Measurements from ENCODE around the gene ZDHHC17.
"Not testable (repeated sequence)": the region's sequence is repeated elsewhere in the genome, so short reads cannot be mapped to it uniquely, and the experiment has no call there.

ZDHHC17 gene, protein sequence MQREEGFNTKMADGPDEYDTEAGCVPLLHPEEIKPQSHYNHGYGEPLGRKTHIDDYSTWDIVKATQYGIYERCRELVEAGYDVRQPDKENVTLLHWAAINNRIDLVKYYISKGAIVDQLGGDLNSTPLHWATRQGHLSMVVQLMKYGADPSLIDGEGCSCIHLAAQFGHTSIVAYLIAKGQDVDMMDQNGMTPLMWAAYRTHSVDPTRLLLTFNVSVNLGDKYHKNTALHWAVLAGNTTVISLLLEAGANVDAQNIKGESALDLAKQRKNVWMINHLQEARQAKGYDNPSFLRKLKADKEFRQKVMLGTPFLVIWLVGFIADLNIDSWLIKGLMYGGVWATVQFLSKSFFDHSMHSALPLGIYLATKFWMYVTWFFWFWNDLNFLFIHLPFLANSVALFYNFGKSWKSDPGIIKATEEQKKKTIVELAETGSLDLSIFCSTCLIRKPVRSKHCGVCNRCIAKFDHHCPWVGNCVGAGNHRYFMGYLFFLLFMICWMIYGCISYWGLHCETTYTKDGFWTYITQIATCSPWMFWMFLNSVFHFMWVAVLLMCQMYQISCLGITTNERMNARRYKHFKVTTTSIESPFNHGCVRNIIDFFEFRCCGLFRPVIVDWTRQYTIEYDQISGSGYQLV

DNA sequence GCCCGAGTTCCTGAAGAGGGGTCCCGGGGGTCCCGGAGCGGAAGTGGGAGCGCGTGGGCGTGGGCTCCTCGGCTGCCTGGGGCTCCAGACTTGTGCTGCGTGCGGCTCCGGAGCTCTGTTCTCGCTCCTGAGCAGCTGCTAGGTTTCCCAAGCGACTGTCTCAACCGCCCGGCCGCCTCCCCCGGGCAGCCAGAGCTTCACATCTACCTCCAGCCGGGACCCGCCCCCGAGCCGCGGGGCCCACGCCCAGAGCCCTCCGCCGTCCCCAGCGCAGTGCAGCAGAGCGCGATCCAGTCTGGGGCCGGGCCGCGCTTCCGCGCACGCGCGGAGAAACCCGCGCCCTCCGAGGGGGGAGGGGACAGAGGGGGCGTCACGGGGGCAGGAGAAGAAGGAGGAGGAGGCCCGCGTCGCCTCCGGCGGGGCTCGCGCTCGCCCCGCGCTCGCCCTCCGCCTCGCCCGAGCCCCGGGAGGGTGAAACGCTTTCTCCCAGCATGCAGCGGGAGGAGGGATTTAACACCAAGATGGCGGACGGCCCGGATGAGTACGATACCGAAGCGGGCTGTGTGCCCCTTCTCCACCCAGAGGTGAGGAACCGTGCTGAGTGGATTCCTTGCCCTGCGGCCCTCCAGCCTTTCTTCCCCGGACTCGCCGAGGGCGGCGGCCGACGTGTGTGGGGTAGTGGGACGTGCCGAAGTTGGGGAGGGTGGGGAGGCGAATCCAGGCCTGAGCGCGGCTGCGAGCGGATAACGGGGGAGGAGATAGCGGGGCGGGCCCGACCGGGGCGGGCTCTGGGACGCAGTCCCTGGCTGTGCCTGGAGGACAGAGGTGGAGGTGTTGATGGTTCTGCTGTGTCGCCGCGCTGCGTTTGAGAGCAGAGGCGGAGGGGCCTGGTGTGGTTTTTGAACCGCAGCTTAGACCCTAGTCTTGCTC lies at the start of gene ZDHHC17:
Gene ZDHHC17 (plus strand): TSS at position 370 of the 930 bp plus-strand sequence. CDS start 122 bp downstream, at position 492.
- DNase-seq (ENCODE audit: low read depth in 1 of 2, low spot score in 1 of 2) = peak; percentile 86 to 90

DNA sequence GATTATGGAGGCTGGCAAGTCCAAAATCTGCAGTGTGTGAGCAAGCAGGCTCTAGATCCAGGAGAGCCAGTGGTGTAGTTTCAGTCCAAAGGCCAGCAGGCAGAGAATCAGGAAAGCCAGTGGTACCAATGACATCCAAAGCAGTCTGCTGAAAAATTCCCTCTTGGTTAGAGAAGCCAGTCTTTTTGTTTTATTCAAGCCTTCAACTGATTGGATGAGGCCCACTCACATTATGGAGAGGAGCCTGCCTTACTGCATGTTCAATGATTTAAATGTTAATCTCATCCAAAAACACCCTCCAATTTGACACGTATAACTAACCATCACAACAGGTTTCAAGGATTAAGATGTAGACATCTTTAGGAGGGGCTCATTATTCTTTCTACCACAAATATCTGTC lies 49.5 kb upstream of the ZDHHC17 start:
- no peak for DNase-seq (ENCODE audit: low read depth in 1 of 2, low spot score in 1 of 2)

DNA sequence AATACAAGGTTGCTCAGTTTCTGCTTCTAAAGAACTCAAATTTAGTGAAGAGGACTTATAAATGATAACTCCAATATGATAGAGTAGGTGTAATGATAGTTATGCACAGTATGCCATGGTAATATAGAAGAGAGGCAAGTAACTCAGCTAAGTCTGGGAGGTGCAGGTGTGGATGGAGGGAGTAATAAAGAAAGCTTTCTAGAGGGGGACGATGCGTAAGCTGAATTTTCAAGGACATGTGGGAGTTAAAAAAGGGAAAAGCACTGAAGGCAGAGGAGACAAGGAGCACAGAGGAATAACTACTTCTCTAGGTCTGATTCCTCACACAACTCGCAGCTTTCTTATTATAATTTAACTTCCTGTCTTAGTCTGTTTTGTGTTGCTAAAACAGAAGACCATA lies 49.1 kb upstream of the ZDHHC17 start:
- DNase-seq (ENCODE audit: low read depth in 1 of 2, low spot score in 1 of 2) = no peak

DNA sequence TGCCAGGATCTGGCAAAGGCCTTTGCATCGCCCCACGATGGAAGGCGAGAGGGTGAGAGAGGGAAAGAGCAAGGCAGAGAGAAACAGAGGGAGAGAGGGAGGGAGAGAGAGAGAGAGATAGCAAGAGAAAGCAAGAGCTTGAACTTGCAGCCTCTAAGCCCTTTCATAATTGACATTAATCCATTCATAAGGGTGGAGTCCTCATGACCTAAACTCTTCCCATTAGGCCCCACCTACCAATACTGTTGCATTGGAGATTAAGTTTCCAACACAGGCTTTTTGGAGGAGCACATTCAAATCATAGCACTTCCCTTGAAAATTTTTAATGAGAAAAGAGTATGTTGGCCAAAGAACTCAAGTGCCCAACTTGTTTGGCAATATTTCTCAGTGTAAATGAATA lies 48.6 kb upstream of the ZDHHC17 start:
- DNase-seq (ENCODE audit: low read depth in 1 of 2, low spot score in 1 of 2) = no peak

DNA sequence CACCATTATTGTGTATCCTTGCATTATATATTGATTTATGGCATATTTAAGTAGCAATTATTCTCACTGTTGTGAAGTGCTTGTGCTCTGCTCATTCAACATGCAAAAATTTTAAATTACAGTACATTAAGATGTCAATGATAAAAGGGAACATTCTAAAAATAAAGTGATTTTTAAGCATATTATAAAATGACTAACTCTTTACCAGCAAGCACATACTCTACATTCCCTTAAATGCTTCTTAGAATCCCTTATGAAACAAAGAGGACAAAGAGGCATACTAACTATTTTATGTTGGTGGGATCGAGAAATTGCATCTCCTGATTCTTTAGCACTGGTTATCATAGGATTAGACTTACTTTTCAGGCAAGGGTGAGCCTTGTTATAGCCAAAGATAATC lies 46.6 kb upstream of the ZDHHC17 start:
- DNase-seq (ENCODE audit: low read depth in 1 of 2, low spot score in 1 of 2) = no peak

DNA sequence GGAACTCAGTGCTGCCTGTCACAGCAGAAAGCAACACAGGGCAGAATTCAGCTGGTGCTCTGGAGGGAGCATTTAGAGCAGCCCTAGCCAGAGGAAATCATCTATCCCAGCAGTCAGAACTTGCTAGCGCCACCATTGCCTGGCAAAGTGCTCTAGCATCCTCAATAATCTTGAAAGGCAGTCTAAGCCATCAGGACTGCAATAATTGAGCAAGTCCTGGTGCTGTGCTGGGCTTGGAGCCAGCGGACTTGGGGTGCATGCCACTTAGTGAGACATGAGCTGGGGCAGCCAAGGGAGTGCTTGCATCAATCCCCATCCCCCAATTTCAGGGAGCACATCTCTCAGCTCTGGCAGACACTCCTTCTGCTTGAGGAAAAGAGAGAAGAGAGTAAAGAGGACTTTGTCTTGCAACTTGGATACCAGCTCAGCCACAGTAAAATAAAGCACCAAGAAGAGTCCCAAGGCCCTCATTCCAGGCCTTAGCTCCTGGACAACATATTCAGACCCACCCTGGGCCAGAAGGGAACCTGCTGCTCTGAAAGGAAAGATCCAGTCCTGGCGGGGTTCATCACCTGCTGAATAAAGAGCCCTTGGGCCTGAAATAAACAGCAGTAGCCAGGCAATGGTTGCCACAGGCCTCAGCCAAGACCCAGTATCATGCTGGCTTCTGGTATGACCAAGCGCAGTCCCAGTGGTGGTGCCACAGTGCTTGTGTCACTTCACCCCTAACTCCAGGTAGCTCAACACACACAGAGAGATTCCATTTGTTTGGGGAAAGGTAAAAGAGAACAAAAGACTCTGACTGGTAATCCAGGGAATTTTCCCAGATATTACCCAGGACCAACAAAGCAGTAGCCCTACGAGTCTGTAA lies 44.5 kb upstream of the ZDHHC17 start:
- no peak for DNase-seq (ENCODE audit: low read depth in 1 of 2, low spot score in 1 of 2)

DNA sequence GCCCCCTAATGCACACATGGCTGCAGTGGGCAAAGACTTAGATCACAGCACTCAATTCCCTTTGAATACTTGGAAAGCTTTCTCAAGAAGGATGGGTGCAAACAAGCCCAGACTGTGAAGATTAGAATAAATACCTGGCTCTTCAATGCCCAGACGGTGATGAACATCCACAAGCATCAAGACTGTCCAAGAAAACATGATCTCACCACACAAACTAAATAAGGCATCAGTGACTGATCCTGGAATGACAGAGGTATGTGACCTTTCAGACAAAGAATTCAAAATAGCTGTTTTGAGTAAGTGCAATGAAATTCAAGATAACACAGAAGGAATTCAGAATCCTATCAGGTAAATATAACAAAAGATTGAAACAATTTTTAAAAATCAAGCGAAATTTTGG lies 43.8 kb upstream of the ZDHHC17 start:
- DNase-seq (ENCODE audit: low read depth in 1 of 2, low spot score in 1 of 2) = no peak

DNA sequence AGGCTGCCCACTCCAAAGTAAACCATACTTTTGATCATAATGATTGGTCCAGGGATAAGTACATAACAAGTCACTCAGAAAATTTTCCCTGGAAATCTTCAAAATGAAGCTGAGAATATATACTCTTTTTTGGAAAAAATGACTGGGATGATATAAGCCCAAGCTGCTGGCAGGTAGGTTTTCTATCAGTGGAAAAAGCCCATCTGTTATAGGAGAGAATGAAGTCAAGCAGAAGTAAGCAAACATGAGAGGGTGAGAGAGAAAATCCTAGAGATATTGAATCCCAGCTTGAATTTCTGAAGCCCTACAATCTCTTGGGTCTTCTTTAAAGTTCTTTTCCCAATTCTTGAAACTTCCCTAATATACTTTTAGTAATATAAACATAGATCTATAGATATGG lies 37.3 kb upstream of the ZDHHC17 start:
- DNase-seq (ENCODE audit: low read depth in 1 of 2, low spot score in 1 of 2) = no peak

DNA sequence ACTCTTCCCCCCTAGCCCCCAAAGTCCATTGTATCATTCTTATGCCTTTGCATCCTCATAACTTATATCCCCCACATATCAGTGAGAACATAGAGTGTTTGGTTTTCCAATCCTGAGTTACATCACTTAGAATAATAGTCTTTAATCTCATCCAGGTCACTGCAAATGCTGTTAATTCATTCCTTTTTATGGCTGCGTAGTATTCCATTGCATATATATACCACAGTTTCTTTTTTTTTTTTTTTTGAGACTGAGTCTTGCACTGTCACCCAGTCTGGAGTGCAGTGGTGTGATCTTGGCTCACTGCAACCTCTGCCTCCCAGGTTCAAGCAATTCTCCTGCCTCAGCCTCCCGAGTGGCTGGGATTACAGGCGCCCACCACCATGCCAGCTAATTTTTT lies 31.7 kb upstream of the ZDHHC17 start:
- not testable (repeated sequence) for DNase-seq (ENCODE audit: low read depth in 1 of 2, low spot score in 1 of 2)

DNA sequence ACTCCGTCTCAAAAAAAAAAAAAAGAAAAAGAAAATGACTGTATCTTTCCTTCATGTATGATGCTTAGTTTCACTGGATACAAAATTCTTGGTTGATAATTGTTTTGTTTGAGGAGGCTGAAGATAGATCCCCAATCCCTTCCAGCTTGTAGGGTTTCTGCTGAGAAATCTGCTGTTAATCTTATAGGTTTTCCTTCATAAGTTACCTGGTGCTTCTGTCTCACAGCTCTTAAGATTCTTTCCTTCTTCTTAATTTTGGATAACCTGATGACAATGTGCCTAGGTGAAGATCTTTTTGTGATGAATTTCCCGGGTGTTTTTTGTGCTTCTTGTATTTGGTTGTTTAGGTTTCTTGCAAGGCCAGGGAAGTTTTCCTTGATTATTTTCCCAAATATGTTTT lies 26.2 kb upstream of the ZDHHC17 start:
- not testable (repeated sequence) for DNase-seq (ENCODE audit: low read depth in 1 of 2, low spot score in 1 of 2)

DNA sequence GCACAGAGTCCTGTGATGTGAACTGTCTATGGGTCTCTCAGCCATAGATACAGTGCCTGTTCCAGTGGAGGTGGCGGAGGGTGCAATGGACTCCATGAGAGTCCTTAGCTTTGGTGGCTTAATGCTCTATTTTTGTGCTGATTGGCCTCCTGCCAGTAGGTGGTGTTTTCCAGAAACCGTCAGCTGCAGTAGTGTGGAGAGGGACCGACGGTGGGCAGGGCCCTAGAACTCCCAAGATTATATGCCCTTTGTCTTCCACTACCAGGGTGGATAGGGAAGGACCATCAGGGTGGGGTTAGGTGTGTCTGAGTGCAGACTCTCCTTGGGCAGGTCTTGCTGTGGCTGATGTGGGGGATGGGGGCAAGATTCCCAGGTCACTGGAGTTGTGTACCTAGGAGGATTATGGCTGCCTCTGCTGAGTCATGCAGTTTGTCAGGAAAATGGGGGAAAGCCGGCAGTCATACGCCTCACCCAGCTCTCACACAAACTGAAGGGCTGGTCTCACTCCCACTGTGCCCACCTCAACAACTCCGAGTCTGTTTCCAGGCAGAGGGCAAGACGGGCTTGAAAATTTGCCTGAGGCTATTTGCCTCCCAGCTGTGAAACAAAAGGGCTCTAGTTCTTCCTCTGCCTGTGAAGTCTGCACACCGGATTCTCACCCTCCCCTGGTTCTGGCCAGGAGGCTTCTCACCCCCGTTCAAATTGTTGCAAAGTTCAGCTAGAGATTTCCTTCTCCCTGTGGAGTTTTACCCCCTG lies 24.9 kb upstream of the ZDHHC17 start:
- DNase-seq (ENCODE audit: low read depth in 1 of 2, low spot score in 1 of 2) = no peak

DNA sequence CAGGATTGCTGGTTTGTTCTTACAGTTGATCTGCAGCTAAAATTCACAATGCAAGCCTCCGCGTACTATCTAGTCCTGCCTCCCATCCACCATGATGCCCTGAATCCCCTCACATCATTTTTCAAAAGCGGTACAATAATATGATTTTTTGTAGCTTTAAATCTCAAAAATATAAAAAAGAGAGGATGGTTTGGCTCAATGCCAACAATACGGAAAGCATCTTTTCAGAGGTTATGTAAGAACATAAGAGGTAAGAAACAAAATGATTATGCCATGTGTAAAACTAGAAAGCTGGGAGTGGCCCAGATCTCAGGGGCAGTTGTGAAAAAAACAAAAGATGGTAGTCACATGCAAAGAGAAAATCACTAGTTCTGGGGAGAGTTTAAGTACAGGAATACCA lies 24.0 kb upstream of the ZDHHC17 start:
- no peak for DNase-seq (ENCODE audit: low read depth in 1 of 2, low spot score in 1 of 2)

DNA sequence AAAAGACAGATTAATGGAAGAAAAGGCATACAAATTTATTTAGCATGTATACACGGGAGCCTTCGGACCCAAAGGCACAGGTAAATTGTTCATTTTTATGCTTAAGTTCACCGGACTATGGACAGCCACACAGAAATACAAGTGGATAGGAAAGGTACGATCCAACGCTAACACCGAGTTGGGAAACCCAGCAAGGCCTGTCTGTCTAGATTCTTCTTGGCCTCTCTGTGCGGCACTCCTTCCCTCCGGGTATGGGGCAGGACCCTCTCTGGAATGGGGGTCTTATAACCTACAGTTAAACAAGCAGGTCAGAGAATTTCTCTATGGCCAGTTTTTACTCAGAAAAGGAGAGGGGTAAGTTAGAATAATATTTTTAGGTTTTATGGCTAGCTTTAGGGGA lies 23.4 kb upstream of the ZDHHC17 start:
- no peak for DNase-seq (ENCODE audit: low read depth in 1 of 2, low spot score in 1 of 2)

DNA sequence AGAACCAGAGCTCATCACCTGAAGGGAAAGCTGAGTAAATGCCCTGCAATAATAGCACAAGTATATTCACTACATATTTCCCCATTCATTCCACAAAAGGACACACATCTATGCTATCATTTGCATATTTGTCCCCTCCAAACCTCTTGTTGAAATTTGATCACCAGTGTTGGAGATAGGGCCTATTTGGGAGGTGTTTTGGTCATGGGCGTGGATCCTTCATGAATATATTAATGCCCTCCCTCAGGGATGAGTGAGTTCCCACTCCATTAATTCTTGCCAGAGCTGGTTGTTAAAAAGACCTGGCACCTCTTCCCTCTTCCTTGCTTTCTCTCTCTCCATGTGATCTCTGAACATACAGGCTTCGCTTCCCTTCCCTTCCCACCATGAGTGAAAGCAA lies 18.6 kb upstream of the ZDHHC17 start:
- no peak for DNase-seq (ENCODE audit: low read depth in 1 of 2, low spot score in 1 of 2)

DNA sequence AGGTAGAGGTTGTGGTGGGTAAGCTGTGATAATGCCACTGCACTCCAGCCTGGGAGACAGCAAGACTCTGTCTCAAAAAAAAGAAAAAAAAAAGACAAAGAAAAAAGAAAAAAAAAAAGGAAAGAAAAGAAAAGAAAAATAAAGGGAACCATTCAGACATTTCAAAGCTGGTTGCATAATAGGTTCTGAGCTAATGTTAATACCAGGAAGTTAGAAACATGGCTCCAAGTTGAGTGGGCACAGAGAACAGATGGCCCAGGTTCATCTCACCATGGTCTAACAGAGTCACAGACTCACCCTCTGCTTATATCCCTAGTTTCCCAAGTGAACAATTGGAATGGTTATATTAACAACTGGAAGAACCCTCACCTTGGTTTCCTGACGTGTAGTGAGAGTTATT lies 17.4 kb upstream of the ZDHHC17 start:
- DNase-seq (ENCODE audit: low read depth in 1 of 2, low spot score in 1 of 2) = no peak

DNA sequence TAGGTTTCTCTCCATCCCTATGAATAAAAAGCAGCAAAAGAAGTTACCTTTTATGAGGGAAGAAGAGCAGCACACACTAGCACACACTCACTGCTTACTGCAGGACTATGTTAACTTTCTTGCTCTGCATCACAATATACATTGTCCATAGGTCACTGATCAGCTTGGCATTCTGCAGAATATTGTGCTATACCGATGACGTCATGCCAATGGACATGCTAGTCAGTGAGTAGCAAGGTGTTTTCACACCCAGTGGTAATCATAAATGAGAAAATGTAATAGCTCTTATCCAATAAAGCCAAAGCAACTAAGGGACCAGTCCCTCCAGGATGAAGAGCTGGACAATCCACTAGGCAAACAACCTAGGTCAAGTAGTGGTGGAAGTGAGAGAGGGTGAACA lies 16.7 kb upstream of the ZDHHC17 start:
- no peak for DNase-seq (ENCODE audit: low read depth in 1 of 2, low spot score in 1 of 2)

DNA sequence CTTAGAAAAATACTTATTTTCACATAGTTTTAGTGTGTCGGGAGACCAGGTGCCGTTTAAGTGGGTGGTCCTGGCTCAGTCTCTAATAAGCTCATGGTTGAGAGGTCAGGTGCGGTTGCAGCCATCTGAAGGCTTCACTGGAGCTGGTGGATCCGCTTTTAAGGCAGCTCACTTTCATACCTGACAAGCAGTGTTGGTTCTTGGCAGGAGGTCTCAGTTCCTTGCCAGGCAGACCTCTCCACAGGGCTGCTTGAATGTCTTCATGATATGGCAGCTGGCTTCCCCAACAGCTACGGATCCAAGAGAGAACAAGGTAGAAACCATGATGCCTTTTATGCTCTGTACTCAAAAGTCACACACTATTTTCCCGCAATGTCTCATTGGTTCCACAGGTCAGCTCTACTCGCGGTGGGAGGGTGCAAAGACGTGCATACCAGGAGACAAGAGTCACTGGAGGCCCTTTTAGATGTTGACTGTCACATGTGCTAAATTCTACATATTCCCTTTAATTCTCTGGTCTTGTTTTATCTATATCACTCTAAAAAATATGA lies 8.0 kb upstream of the ZDHHC17 start:
- no peak for DNase-seq (ENCODE audit: low read depth in 1 of 2, low spot score in 1 of 2)

DNA sequence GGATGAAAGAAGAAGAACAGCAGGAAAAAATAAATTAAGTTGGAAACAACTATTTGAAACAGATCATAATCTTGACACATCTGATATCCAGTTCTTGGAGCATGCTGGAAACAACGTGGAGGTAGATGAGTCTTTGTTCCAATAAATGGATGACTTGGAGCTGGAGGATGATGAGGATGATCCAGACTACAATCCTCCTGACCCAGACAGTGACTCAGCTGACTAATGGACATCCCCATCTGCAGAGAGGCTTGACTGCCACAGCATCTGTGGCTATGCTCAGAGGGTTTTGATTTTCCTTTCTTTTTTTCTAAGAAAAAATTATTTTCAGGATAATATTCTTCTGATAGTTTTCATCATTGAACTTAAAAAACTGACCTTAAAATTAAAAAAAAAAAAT lies 6.2 kb upstream of the ZDHHC17 start:
- DNase-seq (ENCODE audit: low read depth in 1 of 2, low spot score in 1 of 2) = no peak

DNA sequence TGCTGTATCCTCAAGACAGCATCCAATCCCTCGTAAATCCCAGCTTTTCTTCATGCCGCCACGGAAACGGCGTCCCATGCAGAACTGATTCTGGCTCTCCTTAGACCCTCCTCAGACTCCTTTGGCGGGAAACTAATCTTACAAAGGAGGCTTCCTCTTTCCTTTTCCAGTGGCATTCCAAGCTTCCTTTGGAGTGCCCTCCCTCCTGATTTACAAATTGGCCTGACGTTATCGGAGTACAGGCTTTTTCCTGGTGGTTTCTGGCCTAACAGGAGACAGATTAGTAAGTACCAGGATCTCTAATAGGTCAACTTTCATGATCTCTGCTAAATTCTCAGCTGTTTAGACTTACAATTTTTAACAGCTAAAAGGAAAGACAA lies 1.3 kb upstream of the ZDHHC17 start:
- DNase-seq (ENCODE audit: low read depth in 1 of 2, low spot score in 1 of 2) = no peak

DNA sequence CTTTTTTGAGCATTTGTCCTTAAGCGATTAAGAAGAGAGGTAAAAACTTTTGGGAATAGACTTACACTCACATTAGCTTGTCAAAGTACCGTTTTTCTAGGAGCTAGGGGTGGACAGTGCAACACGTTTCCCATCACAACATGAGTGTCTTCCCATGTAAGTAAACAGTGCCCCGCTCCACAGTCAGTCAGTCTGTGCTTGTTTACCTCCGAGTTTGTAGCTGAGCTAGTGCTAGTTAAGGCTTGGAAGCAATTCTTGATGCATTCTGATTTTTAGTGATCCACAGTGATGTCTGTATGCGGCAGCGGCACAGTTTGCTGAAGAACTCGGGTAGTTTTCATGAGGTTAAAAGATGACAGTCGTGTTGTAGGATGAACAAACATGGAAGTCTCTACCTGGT lies 941 bp downstream of the ZDHHC17 start:
- no peak for DNase-seq (ENCODE audit: low read depth in 1 of 2, low spot score in 1 of 2)

Measured in stimulated activated CD4-positive, alpha-beta T cell treated with anti-CD3 and anti-CD28 coated beads, Interleukin-15, amount 100 ng/mL, for 1 hour (primary cell).